PC-9 (cell line): ENCODE results near the gene MCTP1. TPM values are rescaled to one million over a fixed set of nuclear protein-coding genes. Genes with fewer than 3 reads are reported as not detected.
A peak's percentile ranks its signal among the peaks of the same experiment; 100 is the strongest.

Experiments
- BruUV-seq: library from RNA; stranded (reverse); fragments of 400-500 nt; replicated peaks from 2 replicates; lab custom pipeline; 2021; lab: Mats Ljungman, UMichigan
- CTCF ChIA-PET: fragments of 300-600 bp; sonication (Branson Sonifier 250); formaldehyde crosslinking; loops from one replicate; lab custom pipeline; 2022; ENCODE audit warnings: antibody characterized with exemption; lab: Charles Lee
- POLR2A ChIA-PET: fragments of 300-600 bp; sonication (Branson Sonifier 250); formaldehyde crosslinking; loops from one replicate; lab custom pipeline; 2022; ENCODE audit warnings: antibody characterized with exemption; ENCODE audit not compliant: unreplicated experiment; lab: Charles Lee
- DNase-seq, 2 experiments: peaks; one replicate each; pipeline versions ENCODE4 v3.0.0 to v3.0.0-alpha.2; 2015 to 2022; ENCODE audit warnings: mixed read lengths in 1 of 2
- H2AFZ ChIP-seq: fragments of 200-600 bp; sonication (generic); 2 replicates; pipeline ENCODE4 v1.8.1; 2017; ENCODE audit warnings: antibody characterized with exemption
- H3F3A ChIP-seq: fragments of 200-600 bp; sonication (generic); 2 replicates; pipeline ENCODE4 v1.8.1; 2017; ENCODE audit warnings: antibody characterized with exemption, mild to moderate bottlenecking, low read depth; ENCODE audit not compliant: insufficient read depth
- H3K27ac ChIP-seq: fragments of 200-600 bp; sonication (generic); 2 replicates; pipeline ENCODE4 v1.6.1; 2016; ENCODE audit warnings: mixed run types
- H3K27me3 ChIP-seq: fragments of 200-600 bp; sonication (generic); 2 replicates; pipeline ENCODE4 v1.6.1; 2016; ENCODE audit warnings: low read depth, mixed run types; ENCODE audit not compliant: insufficient read depth
- H3K36me3 ChIP-seq: fragments of 200-600 bp; sonication (generic); 2 replicates; pipeline ENCODE4 v1.6.1; 2016; ENCODE audit warnings: low read depth, mixed run types
- H3K4me1 ChIP-seq: fragments of 200-600 bp; sonication (generic); replicated peaks from 2 replicates; pipeline ENCODE4 v1.6.1; 2016; ENCODE audit warnings: mixed run types; ENCODE audit not compliant: insufficient read depth
- H3K4me2 ChIP-seq: fragments of 200-600 bp; sonication (generic); 2 replicates; pipeline ENCODE4 v1.6.1; 2017; ENCODE audit warnings: mixed run types
- H3K4me3 ChIP-seq: fragments of 200-600 bp; sonication (generic); 2 replicates; pipeline ENCODE4 v1.6.1; 2016; ENCODE audit warnings: mixed run types
- H3K79me2 ChIP-seq: fragments of 200-600 bp; sonication (generic); 2 replicates; pipeline ENCODE4 v1.6.1; 2017; ENCODE audit warnings: low read depth, mixed run types
- H3K9me2 ChIP-seq: fragments of 200-600 bp; sonication (generic); 2 replicates; pipeline ENCODE4 v1.8.1; 2017; ENCODE audit warnings: mild to moderate bottlenecking; ENCODE audit not compliant: insufficient read depth
- H3K9me3 ChIP-seq: fragments of 200-600 bp; sonication (generic); 2 replicates; pipeline ENCODE4 v1.8.1; 2016; ENCODE audit warnings: low read depth; ENCODE audit not compliant: insufficient read depth
- H4K20me1 ChIP-seq: fragments of 200-600 bp; sonication (generic); 2 replicates; pipeline ENCODE4 v1.8.1; 2017; ENCODE audit not compliant: insufficient read depth
- EZH2 ChIP-seq: fragments of 200-600 bp; sonication (generic); IDR thresholded peaks from 2 replicates; pipeline ENCODE4 v1.8.0; 2017; ENCODE audit warnings: antibody characterized with exemption, low read depth
- intact Hi-C: fragments of 100-400 bp; cut with micrococcal nuclease; formaldehyde crosslinking; loops from one replicate; pipeline ENCODE4 v1.10.0; 2022; ENCODE audit not compliant: unreplicated experiment
- total RNA-seq: library from RNA; stranded (reverse); gene quantifications from 2 replicates; pipeline ENCODE4 v1.2.3, GENCODE V29; 2021
- TF ChIP-seq, protein P1 (sequence below): fragments of 200-600 bp; sonication (generic); conservative IDR thresholded peaks from 2 replicates; pipeline ENCODE4 v1.6.1; 2017; ENCODE audit warnings: mixed run types, antibody characterized with exemption, mild to moderate bottlenecking, moderate library complexity

The MCTP1 gene
- total RNA-seq, 1 experiment from 2014 or later, result 3.9 TPM

DNA sequence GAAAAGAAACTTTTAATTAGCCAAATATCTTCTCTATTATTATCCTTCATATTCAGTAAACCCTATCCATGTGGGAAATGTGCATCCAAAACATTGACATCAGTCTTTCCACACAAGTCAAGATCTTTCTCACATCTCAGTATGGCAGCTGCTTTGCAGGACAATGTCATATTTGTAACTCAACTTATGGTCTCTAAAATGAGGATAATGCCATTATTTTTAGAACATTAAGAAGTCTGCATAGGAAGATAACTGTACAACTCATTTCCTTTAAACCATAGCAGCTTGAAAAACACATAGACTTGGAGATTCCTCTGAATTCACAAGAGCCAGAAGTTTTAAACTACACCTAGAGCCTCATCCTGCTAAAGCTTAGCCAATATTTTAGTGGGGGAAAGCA, 43.7 kb downstream of the MCTP1 start:
- Histone ChIP-seq H3F3A (no peaks in the 10 kb centered on the region), H3K9me2 (no peaks in the 10 kb centered on the region), H3K27ac (no peak overlapping the region), H3K4me2 (no peak overlapping the region), H3K27me3 (no peaks in the 10 kb centered on the region), H3K4me1 (no peaks in the 10 kb centered on the region), H2AFZ (no peak overlapping the region), H3K79me2 (no peaks in the 10 kb centered on the region), H4K20me1 (no peaks in the 10 kb centered on the region), H3K4me3 (no peak overlapping the region), H3K36me3 (no peaks in the 10 kb centered on the region), H3K9me3 (no peaks in the 10 kb centered on the region)
- TF ChIP-seq EZH2, result no peak
- TF ChIP-seq, protein P1, sequence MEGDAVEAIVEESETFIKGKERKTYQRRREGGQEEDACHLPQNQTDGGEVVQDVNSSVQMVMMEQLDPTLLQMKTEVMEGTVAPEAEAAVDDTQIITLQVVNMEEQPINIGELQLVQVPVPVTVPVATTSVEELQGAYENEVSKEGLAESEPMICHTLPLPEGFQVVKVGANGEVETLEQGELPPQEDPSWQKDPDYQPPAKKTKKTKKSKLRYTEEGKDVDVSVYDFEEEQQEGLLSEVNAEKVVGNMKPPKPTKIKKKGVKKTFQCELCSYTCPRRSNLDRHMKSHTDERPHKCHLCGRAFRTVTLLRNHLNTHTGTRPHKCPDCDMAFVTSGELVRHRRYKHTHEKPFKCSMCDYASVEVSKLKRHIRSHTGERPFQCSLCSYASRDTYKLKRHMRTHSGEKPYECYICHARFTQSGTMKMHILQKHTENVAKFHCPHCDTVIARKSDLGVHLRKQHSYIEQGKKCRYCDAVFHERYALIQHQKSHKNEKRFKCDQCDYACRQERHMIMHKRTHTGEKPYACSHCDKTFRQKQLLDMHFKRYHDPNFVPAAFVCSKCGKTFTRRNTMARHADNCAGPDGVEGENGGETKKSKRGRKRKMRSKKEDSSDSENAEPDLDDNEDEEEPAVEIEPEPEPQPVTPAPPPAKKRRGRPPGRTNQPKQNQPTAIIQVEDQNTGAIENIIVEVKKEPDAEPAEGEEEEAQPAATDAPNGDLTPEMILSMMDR, result no peak
- POLR2A ChIA-PET, result no interaction called here
- CTCF ChIA-PET, result no interaction called here
- no peak for DNase-seq
- intact Hi-C loops, result no loop called here
- BruUV-seq, result no TSS peak

GRCh38 chr5:95238560-95239325, 46.2 kb downstream of the MCTP1 start:
- POLR2A ChIA-PET, result no interaction called here
- no peak overlapping the region for H3K4me2 ChIP-seq

GRCh38 chr5:95237324-95237723, 47.6 kb downstream of the MCTP1 start:
- Histone ChIP-seq H3K4me3 (no peak overlapping the region), H3F3A (no peaks in the 10 kb centered on the region), H3K9me2 (no peaks in the 10 kb centered on the region), H3K79me2 (no peaks in the 10 kb centered on the region), H3K36me3 (no peaks in the 10 kb centered on the region), H4K20me1 (no peaks in the 10 kb centered on the region), H3K4me1 (no peaks in the 10 kb centered on the region), H2AFZ (no peak overlapping the region), H3K4me2 (no peak overlapping the region), H3K27me3 (no peaks in the 10 kb centered on the region), H3K9me3 (no peaks in the 10 kb centered on the region), H3K27ac (no peak overlapping the region)
- POLR2A ChIA-PET, result no interaction called here
- DNase-seq, result no peak
- no TSS peak for BruUV-seq
- CTCF ChIA-PET, result no interaction called here
- TF ChIP-seq, protein P1, result no peak
- TF ChIP-seq EZH2, result no peak
- intact Hi-C loops, result no loop called here

More at GRCh38 chr5:95238560-95239325, 46.2 kb downstream of the MCTP1 start:
- H3K27me3 ChIP-seq, result no peaks in the 10 kb centered on the region
- no peaks in the 10 kb centered on the region for H3K36me3 ChIP-seq
- H2AFZ ChIP-seq, result no peak overlapping the region
- BruUV-seq, result no TSS peak
- no peak for TF ChIP-seq EZH2
- TF ChIP-seq, protein P1, result peak; percentile 36; the same call in 1 of the 2 replicates
- CTCF ChIA-PET, result no interaction called here
- no peaks in the 10 kb centered on the region for H3F3A ChIP-seq
- H3K9me2 ChIP-seq, result no peaks in the 10 kb centered on the region
- no peaks in the 10 kb centered on the region for H3K4me1 ChIP-seq
- intact Hi-C loops, result no loop called here
- no peaks in the 10 kb centered on the region for H3K9me3 ChIP-seq
- no peak for DNase-seq
- H3K4me3 ChIP-seq, result no peak overlapping the region
- H4K20me1 ChIP-seq, result no peaks in the 10 kb centered on the region
- H3K27ac ChIP-seq, result no peak overlapping the region
- H3K79me2 ChIP-seq, result no peaks in the 10 kb centered on the region
